IMR-90 (cell line): ENCODE measurements around the gene ZMIZ1. TPM values are rescaled to one million over a fixed set of nuclear protein-coding genes. Genes with fewer than 3 reads are reported as not detected.

ENCODE experiments used
- ATAC-seq: fragments of 200-7000 bp; cut with Tn5 transposase; 2 replicates; pipeline ENCODE4 v1.9.1; 2020; ENCODE audit warnings: low read depth, mild to moderate bottlenecking, moderate library complexity
- BruUV-seq: library from RNA; stranded (reverse); fragments of 400-500 nt; replicated peaks from 2 replicates; lab custom pipeline; 2021; lab: Mats Ljungman, UMichigan
- CTCF ChIA-PET: fragments of 300-600 bp; formaldehyde crosslinking; extraction: SDS; loops from one replicate; lab custom pipeline; 2021; ENCODE audit warnings: antibody characterized with exemption; lab: Yijun Ruan, JAX
- POLR2A ChIA-PET: fragments of 300-600 bp; sonication (Branson Sonifier 250); formaldehyde crosslinking; loops from one replicate; lab custom pipeline; 2022; ENCODE audit warnings: antibody characterized with exemption; ENCODE audit not compliant: unreplicated experiment; lab: Charles Lee
- DNase-seq: peaks from one replicate; pipeline ENCODE4 v3.0.0; 2013
- H2AFZ ChIP-seq: replicated peaks from 2 replicates; pipeline ENCODE3; 2013; ENCODE audit warnings: low read length, mild to moderate bottlenecking; ENCODE audit not compliant: poor library complexity
- H2AK5ac ChIP-seq: 2 replicates; pipeline ENCODE4 v1.6.1; 2013; ENCODE audit warnings: low read depth, low read length, inconsistent platforms
- H2AK9ac ChIP-seq: replicated peaks from 2 replicates; pipeline ENCODE3; 2013; ENCODE audit warnings: mild to moderate bottlenecking, low read depth, low read length, moderate library complexity; ENCODE audit not compliant: poor library complexity
- H2BK120ac ChIP-seq: 2 replicates; pipeline ENCODE4 v1.6.1; 2013; ENCODE audit warnings: low read depth, low read length, inconsistent platforms
- H2BK15ac ChIP-seq: 3 replicates; pipeline ENCODE4 v1.6.1; 2013; ENCODE audit warnings: low read depth, low read length, inconsistent platforms
- H2BK20ac ChIP-seq: 2 replicates; pipeline ENCODE4 v1.6.1; 2013; ENCODE audit warnings: low read depth, mild to moderate bottlenecking, inconsistent platforms, low read length, moderate library complexity
- H2BK5ac ChIP-seq: 2 replicates; pipeline ENCODE4 v1.6.1; 2013; ENCODE audit warnings: mild to moderate bottlenecking, low read depth, low read length, inconsistent platforms; ENCODE audit not compliant: poor library complexity, severe bottlenecking
- H3K14ac ChIP-seq: replicated peaks from 2 replicates; pipeline ENCODE4 v1.6.1; 2013; ENCODE audit warnings: low read depth, low read length, inconsistent platforms
- H3K18ac ChIP-seq: 2 replicates; pipeline ENCODE4 v1.6.1; 2013; ENCODE audit warnings: low read depth, low read length, control low read depth
- H3K23ac ChIP-seq: 2 replicates; pipeline ENCODE4 v1.6.1; 2013; ENCODE audit warnings: low read depth, low read length, inconsistent platforms
- H3K27ac ChIP-seq: 2 replicates; pipeline ENCODE4 v1.5.1; 2013; ENCODE audit warnings: mild to moderate bottlenecking, control low read depth, low read length; ENCODE audit not compliant: insufficient read depth
- H3K27me3 ChIP-seq: 2 replicates; pipeline ENCODE4 v1.6.1; 2013; ENCODE audit warnings: low read length; ENCODE audit not compliant: control insufficient read depth, insufficient read depth
- H3K36me3 ChIP-seq: 2 replicates; pipeline ENCODE4 v1.6.1; 2013; ENCODE audit warnings: low read length, mixed read lengths; ENCODE audit not compliant: control insufficient read depth, insufficient read depth
- H3K4ac ChIP-seq: 2 replicates; pipeline ENCODE4 v1.6.1; 2013; ENCODE audit warnings: low read depth, low read length, inconsistent platforms
- H3K4me1 ChIP-seq: 2 replicates; pipeline ENCODE4 v1.6.1; 2013; ENCODE audit warnings: low read length, mixed read lengths; ENCODE audit not compliant: control insufficient read depth, insufficient read depth
- H3K4me2 ChIP-seq: 2 replicates; pipeline ENCODE4 v1.6.1; 2013; ENCODE audit warnings: low read depth, mild to moderate bottlenecking, control low read depth, low read length, moderate library complexity
- H3K4me3 ChIP-seq: 2 replicates; pipeline ENCODE4 v1.5.1; 2013; ENCODE audit warnings: low read depth, mild to moderate bottlenecking, control low read depth, low read length, moderate library complexity; ENCODE audit not compliant: insufficient read depth
- H3K56ac ChIP-seq: 2 replicates; pipeline ENCODE4 v1.6.1; 2013; ENCODE audit warnings: low read length, inconsistent platforms; ENCODE audit not compliant: insufficient read depth; ENCODE audit errors: extremely low read depth
- H3K79me1 ChIP-seq, 2 experiments: 2 replicates each; pipeline ENCODE4 v1.6.1; 2013; ENCODE audit warnings: low read length in 2 of 2, inconsistent platforms in 1 of 2, low read depth in 1 of 2
- H3K9ac ChIP-seq: 2 replicates; pipeline ENCODE4 v1.6.1; 2013; ENCODE audit warnings: low read depth, low read length, control low read depth
- H3K9me1 ChIP-seq: 2 replicates; pipeline ENCODE4 v1.6.1; 2013; ENCODE audit warnings: low read length, inconsistent platforms; ENCODE audit not compliant: insufficient read depth
- H3K9me3 ChIP-seq: 2 replicates; pipeline ENCODE4 v1.6.1; 2013; ENCODE audit warnings: low read length; ENCODE audit not compliant: control insufficient read depth, insufficient read depth
- H4K20me1 ChIP-seq: 2 replicates; pipeline ENCODE4 v1.6.1; 2013; ENCODE audit warnings: low read length, inconsistent platforms; ENCODE audit not compliant: insufficient read depth
- H4K5ac ChIP-seq: 2 replicates; pipeline ENCODE4 v1.6.1; 2013; ENCODE audit warnings: mild to moderate bottlenecking, low read depth, low read length, control low read depth
- H4K8ac ChIP-seq, 2 experiments: 2 replicates each; pipeline ENCODE4 v1.6.1; 2013; ENCODE audit warnings: low read depth in 2 of 2, low read length in 2 of 2, control low read depth in 1 of 2, inconsistent platforms in 1 of 2
- H4K91ac ChIP-seq: 2 replicates; pipeline ENCODE4 v1.6.1; 2013; ENCODE audit warnings: low read depth, low read length, inconsistent platforms; ENCODE audit not compliant: insufficient read depth
- BHLHE40 ChIP-seq: fragments of 150-350 bp; IDR thresholded peaks from 2 replicates; pipeline ENCODE4 v1.6.1; 2016; ENCODE audit warnings: mild to moderate bottlenecking, low read depth, low read length
- CEBPB ChIP-seq: IDR thresholded peaks from 2 replicates; pipeline ENCODE4 v1.6.1; 2012; ENCODE audit warnings: low read depth, low read length, improper control_type of control experiment
- CHD1 ChIP-seq: IDR thresholded peaks from 2 replicates; pipeline ENCODE4 v1.6.1; 2012; ENCODE audit warnings: low read depth, low read length, improper control_type of control experiment
- FOS ChIP-seq: fragments of 150-350 bp; IDR thresholded peaks from 2 replicates; pipeline ENCODE4 v1.6.1; 2016; ENCODE audit warnings: low read depth, low read length
- MAFK ChIP-seq: IDR thresholded peaks from 2 replicates; pipeline ENCODE4 v1.6.1; 2012; ENCODE audit warnings: low read depth, low read length, improper control_type of control experiment
- MAZ ChIP-seq: IDR thresholded peaks from 2 replicates; pipeline ENCODE4 v1.6.1; 2012; ENCODE audit warnings: low read depth, mild to moderate bottlenecking, low read length, improper control_type of control experiment, moderate library complexity, borderline replicate concordance
- MXI1 ChIP-seq: IDR thresholded peaks from 2 replicates; pipeline ENCODE4 v1.6.1; 2012; ENCODE audit warnings: low read depth, mild to moderate bottlenecking, low read length, moderate library complexity, borderline replicate concordance
- POLR2A ChIP-seq: IDR thresholded peaks from 2 replicates; pipeline ENCODE4 v1.6.1; 2012; ENCODE audit warnings: mild to moderate bottlenecking, low read depth, low read length
- RCOR1 ChIP-seq: IDR thresholded peaks from 2 replicates; pipeline ENCODE4 v1.6.1; 2012; ENCODE audit warnings: mild to moderate bottlenecking, low read length, improper control_type of control experiment; ENCODE audit not compliant: insufficient replicate concordance
- RFX5 ChIP-seq: IDR thresholded peaks from 2 replicates; pipeline ENCODE4 v1.8.0; 2012; ENCODE audit warnings: low read depth, mild to moderate bottlenecking, low read length, moderate library complexity
- SMC3 ChIP-seq: fragments of 150-350 bp; IDR thresholded peaks from 2 replicates; pipeline ENCODE4 v1.6.1; 2016; ENCODE audit warnings: low read depth, mild to moderate bottlenecking, antibody characterized with exemption, low read length, moderate library complexity
- WGBS, 2 experiments: methylation state at CpG; one replicate each; pipeline versions ENCODE4 v1.1.5 to v1.1.7; 2013; ENCODE audit warnings: missing lambda C conversion rate in 2 of 2; ENCODE audit not compliant: insufficient read length in 1 of 2; ENCODE audit errors: extremely low coverage in 2 of 2; 5-methylcytosine and 5-hydroxymethylcytosine counted together
- dilution Hi-C: fragments of 300-500 bp; cut with HindIII; formaldehyde crosslinking; loops from one replicate; pipeline ENCODE4 v1.14.3; 2018; ENCODE audit warnings: low sequenced_read_pairs; ENCODE audit not compliant: unreplicated experiment
- in situ Hi-C: fragments of 300-500 bp; cut with MboI; formaldehyde crosslinking; loops from 3 replicates; pipeline ENCODE4 v1.14.3; 2019; ENCODE audit warnings: low sequenced_read_pairs, inconsistent platforms, mixed read lengths
- intact Hi-C: fragments of 100-400 bp; cut with micrococcal nuclease; formaldehyde crosslinking; loops from 2 replicates; pipeline ENCODE4 v1.10.0; 2022
- polyA plus RNA-seq, 3 experiments: library from polyadenylated mRNA; depleted of rRNA; stranded (reverse); fragments of >200 nt; gene quantifications; 2 replicates each; pipeline ENCODE4 v1.2.3, GENCODE V29; 2012; ENCODE audit warnings: low replicate concordance in 1 of 3
- total RNA-seq: library from RNA; depleted of rRNA; stranded (reverse); fragments of >200 nt; gene quantifications from 2 replicates; pipeline ENCODE4 v1.2.3, GENCODE V29; 2012
- TF ChIP-seq, protein P1 (sequence below): fragments of 150-350 bp; IDR thresholded peaks from 2 replicates; pipeline ENCODE4 v1.6.1; 2017; ENCODE audit warnings: mild to moderate bottlenecking, antibody characterized with exemption, low read length, low read depth
- TF ChIP-seq, protein P2 (sequence below): fragments of 150-350 bp; IDR thresholded peaks from 2 replicates; pipeline ENCODE4 v1.6.1; 2016; ENCODE audit warnings: low read depth, mild to moderate bottlenecking, low read length, moderate library complexity, borderline replicate concordance
- TF ChIP-seq, protein P3 (sequence below): conservative IDR thresholded peaks from 2 replicates; pipeline ENCODE4 v1.5.1; 2012; ENCODE audit warnings: mild to moderate bottlenecking, low read depth, low read length, improper control_type of control experiment

ZMIZ1 gene
- total and polyA plus RNA-seq, 2 of the 4 experiments (the other 2 are of a cell fraction), result 6.6 to 48.7 TPM

DNA sequence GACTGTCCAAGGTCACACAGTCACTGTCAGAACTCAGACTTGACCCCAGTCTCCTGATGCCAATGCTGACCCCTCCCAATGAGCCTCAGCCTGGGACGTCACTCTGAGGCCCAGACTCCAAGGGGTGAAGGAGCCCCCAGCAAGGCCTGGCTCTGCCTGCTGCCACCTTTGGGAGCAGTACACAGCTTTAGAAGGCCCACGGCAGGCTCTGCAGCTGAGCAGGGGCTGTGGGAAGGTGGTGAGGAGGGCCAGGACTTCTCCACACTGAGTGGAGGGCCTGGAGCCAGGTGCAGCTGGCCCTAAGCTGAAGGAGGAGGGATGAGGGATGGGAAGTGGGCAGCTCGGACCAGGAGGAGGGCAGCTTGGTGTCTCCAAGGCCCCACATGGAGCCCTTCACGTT lies 23.9 kb upstream of the ZMIZ1 start:
- no peak overlapping the region for H4K91ac ChIP-seq
- no peak overlapping the region for H2AFZ ChIP-seq
- no peak overlapping the region for H3K18ac ChIP-seq
- no peaks in the 10 kb centered on the region for H4K20me1 ChIP-seq
- TF ChIP-seq MXI1 (no peak), MAZ (no peak), BHLHE40 (no peak), POLR2A (no peak), CHD1 (no peak), RFX5 (no peak), RCOR1 (no peak), CEBPB (no peak), SMC3 (no peak), MAFK (no peak), FOS (no peak)
- TF ChIP-seq, protein P1, sequence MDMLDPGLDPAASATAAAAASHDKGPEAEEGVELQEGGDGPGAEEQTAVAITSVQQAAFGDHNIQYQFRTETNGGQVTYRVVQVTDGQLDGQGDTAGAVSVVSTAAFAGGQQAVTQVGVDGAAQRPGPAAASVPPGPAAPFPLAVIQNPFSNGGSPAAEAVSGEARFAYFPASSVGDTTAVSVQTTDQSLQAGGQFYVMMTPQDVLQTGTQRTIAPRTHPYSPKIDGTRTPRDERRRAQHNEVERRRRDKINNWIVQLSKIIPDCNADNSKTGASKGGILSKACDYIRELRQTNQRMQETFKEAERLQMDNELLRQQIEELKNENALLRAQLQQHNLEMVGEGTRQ, result no peak
- TF ChIP-seq, protein P2, sequence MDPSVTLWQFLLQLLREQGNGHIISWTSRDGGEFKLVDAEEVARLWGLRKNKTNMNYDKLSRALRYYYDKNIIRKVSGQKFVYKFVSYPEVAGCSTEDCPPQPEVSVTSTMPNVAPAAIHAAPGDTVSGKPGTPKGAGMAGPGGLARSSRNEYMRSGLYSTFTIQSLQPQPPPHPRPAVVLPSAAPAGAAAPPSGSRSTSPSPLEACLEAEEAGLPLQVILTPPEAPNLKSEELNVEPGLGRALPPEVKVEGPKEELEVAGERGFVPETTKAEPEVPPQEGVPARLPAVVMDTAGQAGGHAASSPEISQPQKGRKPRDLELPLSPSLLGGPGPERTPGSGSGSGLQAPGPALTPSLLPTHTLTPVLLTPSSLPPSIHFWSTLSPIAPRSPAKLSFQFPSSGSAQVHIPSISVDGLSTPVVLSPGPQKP, result no peak
- TF ChIP-seq, protein P3, sequence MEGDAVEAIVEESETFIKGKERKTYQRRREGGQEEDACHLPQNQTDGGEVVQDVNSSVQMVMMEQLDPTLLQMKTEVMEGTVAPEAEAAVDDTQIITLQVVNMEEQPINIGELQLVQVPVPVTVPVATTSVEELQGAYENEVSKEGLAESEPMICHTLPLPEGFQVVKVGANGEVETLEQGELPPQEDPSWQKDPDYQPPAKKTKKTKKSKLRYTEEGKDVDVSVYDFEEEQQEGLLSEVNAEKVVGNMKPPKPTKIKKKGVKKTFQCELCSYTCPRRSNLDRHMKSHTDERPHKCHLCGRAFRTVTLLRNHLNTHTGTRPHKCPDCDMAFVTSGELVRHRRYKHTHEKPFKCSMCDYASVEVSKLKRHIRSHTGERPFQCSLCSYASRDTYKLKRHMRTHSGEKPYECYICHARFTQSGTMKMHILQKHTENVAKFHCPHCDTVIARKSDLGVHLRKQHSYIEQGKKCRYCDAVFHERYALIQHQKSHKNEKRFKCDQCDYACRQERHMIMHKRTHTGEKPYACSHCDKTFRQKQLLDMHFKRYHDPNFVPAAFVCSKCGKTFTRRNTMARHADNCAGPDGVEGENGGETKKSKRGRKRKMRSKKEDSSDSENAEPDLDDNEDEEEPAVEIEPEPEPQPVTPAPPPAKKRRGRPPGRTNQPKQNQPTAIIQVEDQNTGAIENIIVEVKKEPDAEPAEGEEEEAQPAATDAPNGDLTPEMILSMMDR, result no peak
- no CpG with 5 or more reads among the region's 4 CpGs for WGBS, 2 experiments
- no peak for ATAC-seq
- no peak overlapping the region for H3K4ac ChIP-seq
- H3K9ac ChIP-seq, result no peak overlapping the region
- no peaks in the 10 kb centered on the region for H3K36me3 ChIP-seq
- H3K23ac ChIP-seq, result no peak overlapping the region
- H3K9me3 ChIP-seq, result no peaks in the 10 kb centered on the region
- H3K27ac ChIP-seq, result no peak overlapping the region
- no TSS peak for BruUV-seq
- no peak overlapping the region for H2AK9ac ChIP-seq
- no peak overlapping the region for H2BK5ac ChIP-seq
- ChIA-PET CTCF (no interaction called here), POLR2A (no interaction called here)
- peaks cover 16% of the 10 kb centered on the region for H3K27me3 ChIP-seq
- H3K4me1 ChIP-seq, result no peaks in the 10 kb centered on the region
- H2BK15ac ChIP-seq, result no peak overlapping the region
- H2AK5ac ChIP-seq, result no peak overlapping the region
- H3K9me1 ChIP-seq, result no peaks in the 10 kb centered on the region
- intact Hi-C loops (no loop called here), dilution Hi-C loops (no loop called here), in situ Hi-C loops (no loop called here)
- no peaks in the 10 kb centered on the region for H3K79me1 ChIP-seq
- no peak overlapping the region for H2BK20ac ChIP-seq
- no peak overlapping the region for H2BK120ac ChIP-seq
- H4K8ac ChIP-seq, result no peak overlapping the region
- H3K4me3 ChIP-seq, result no peak overlapping the region
- no peak overlapping the region for H3K56ac ChIP-seq
- H4K5ac ChIP-seq, result no peak overlapping the region
- H3K4me2 ChIP-seq, result no peak overlapping the region
- no peak for DNase-seq
- H3K14ac ChIP-seq, result no peak overlapping the region
